H1 (cell line): ENCODE results near the gene PACSIN2. TPM values are rescaled to one million over a fixed set of nuclear protein-coding genes. Genes with fewer than 3 reads are reported as not detected.

Experiments used
- CTCF ChIA-PET: fragments of 300-600 bp; sonication (Branson Sonifier 250); formaldehyde crosslinking; loops from one replicate; lab custom pipeline; 2021; ENCODE audit not compliant: partially characterized antibody; lab: Charles Lee
- POLR2A ChIA-PET: fragments of 300-600 bp; sonication (Branson Sonifier 250); formaldehyde crosslinking; loops from one replicate; lab custom pipeline; 2021; ENCODE audit warnings: inconsistent platforms; ENCODE audit not compliant: partially characterized antibody; lab: Charles Lee
- DNase-seq, 2 experiments: peaks; one replicate each; pipeline versions ENCODE4 v3.0.0 to v3.0.0-alpha.2; 2010 to 2022; ENCODE audit warnings: low spot score in 2 of 2, low read depth in 1 of 2, mixed read lengths in 1 of 2
- FAIRE-seq: peaks from 2 replicates; lab custom pipeline; 2011; peaks lifted over from hg19 to GRCh38; lab: Jason Lieb, UNC
- H2AFZ ChIP-seq: 2 replicates; pipeline ENCODE4 v1.8.1; 2012; ENCODE audit warnings: low read length, inconsistent platforms
- H2AK5ac ChIP-seq: 2 replicates; pipeline ENCODE4 v1.6.1; 2013; ENCODE audit warnings: low read depth, low read length
- H2BK120ac ChIP-seq: replicated peaks from 2 replicates; pipeline ENCODE3; 2013; ENCODE audit warnings: low read depth, low read length, inconsistent platforms
- H2BK12ac ChIP-seq: 2 replicates; pipeline ENCODE4 v1.6.1; 2013; ENCODE audit warnings: low read depth, low read length
- H2BK15ac ChIP-seq: 2 replicates; pipeline ENCODE4 v1.6.1; 2013; ENCODE audit warnings: low read length
- H2BK20ac ChIP-seq: 2 replicates; pipeline ENCODE4 v1.6.1; 2013; ENCODE audit warnings: low read length
- H2BK5ac ChIP-seq: 2 replicates; pipeline ENCODE4 v1.6.1; 2013; ENCODE audit warnings: low read depth, low read length
- H3K14ac ChIP-seq: 2 replicates; pipeline ENCODE4 v1.6.1; 2013; ENCODE audit warnings: inconsistent platforms; ENCODE audit not compliant: insufficient read length
- H3K18ac ChIP-seq: 2 replicates; pipeline ENCODE4 v1.6.1; 2013; ENCODE audit warnings: low read length; ENCODE audit errors: extremely low read depth
- H3K23ac ChIP-seq: 2 replicates; pipeline ENCODE4 v1.6.1; 2013; ENCODE audit warnings: inconsistent platforms; ENCODE audit not compliant: insufficient read length
- H3K23me2 ChIP-seq: 2 replicates; pipeline ENCODE4 v1.6.1; 2013; ENCODE audit warnings: low read depth, low read length
- H3K27ac ChIP-seq: 2 replicates; pipeline ENCODE4 v1.6.1; 2011; ENCODE audit warnings: low read depth, low read length, inconsistent platforms
- H3K27me3 ChIP-seq, 4 experiments: replicated peaks in 1 of 4; 1 replicate in 1 of 4; 2 replicates in 3 of 4; pipeline versions ENCODE4 v1.6.1 to v1.8.1; 2011 to 2013; ENCODE audit warnings: low read length in 3 of 4, mild to moderate bottlenecking in 3 of 4, inconsistent platforms in 2 of 4, mixed read lengths in 2 of 4, moderate library complexity in 1 of 4; ENCODE audit not compliant: control insufficient read depth in 3 of 4, insufficient read depth in 3 of 4; ENCODE audit errors: extremely low read depth in 1 of 4
- H3K36me3 ChIP-seq, 4 experiments: 2 replicates each; pipeline versions ENCODE4 v1.6.1 to v1.8.1; 2011 to 2013; ENCODE audit warnings: mild to moderate bottlenecking in 4 of 4, low read length in 3 of 4, moderate library complexity in 2 of 4, control low read depth in 1 of 4, inconsistent platforms in 1 of 4; ENCODE audit not compliant: insufficient read depth in 4 of 4, control insufficient read depth in 2 of 4
- H3K4ac ChIP-seq: replicated peaks from 2 replicates; pipeline ENCODE3; 2013; ENCODE audit warnings: low read length, low read depth, mixed read lengths, inconsistent platforms; ENCODE audit not compliant: insufficient read length
- H3K4me1 ChIP-seq, 4 experiments: replicated peaks in 1 of 4; 1 replicate in 1 of 4; 2 replicates in 3 of 4; pipeline versions ENCODE4 v1.6.1 to v1.8.1; 2011 to 2013; ENCODE audit warnings: low read length in 3 of 4, inconsistent platforms in 2 of 4, mixed read lengths in 1 of 4; ENCODE audit not compliant: insufficient read depth in 4 of 4, control insufficient read depth in 3 of 4
- H3K4me2 ChIP-seq, 2 experiments: 2 replicates each; pipeline versions ENCODE4 v1.6.1 to v1.8.1; 2011 to 2013; ENCODE audit warnings: low read depth in 2 of 2, low read length in 2 of 2, control low read depth in 1 of 2, inconsistent platforms in 1 of 2, mild to moderate bottlenecking in 1 of 2; ENCODE audit not compliant: insufficient read depth in 1 of 2
- H3K4me3 ChIP-seq, 4 experiments: fragments of 200-600, 300-600 bp in 1 of 4; sonication (generic), shearing (Covaris generic), sonication (Bioruptor Twin) in 1 of 4; 2 replicates each; pipeline versions ENCODE4 v1.5.1 to v1.8.1; 2011 to 2016; ENCODE audit warnings: low read length in 4 of 4, low read depth in 3 of 4, control low read depth in 2 of 4, inconsistent platforms in 2 of 4, mild to moderate bottlenecking in 2 of 4, mixed read lengths in 1 of 4, moderate library complexity in 1 of 4; ENCODE audit not compliant: insufficient read depth in 2 of 4; ENCODE audit errors: extremely low read depth in 1 of 4
- H3K56ac ChIP-seq: replicated peaks from 2 replicates; pipeline ENCODE3; 2013; ENCODE audit warnings: low read depth, mild to moderate bottlenecking, mixed read lengths, low read length, inconsistent platforms; ENCODE audit not compliant: insufficient read length
- H3K79me1 ChIP-seq: 2 replicates; pipeline ENCODE4 v1.6.1; 2013; ENCODE audit warnings: low read depth, low read length, control low read depth
- H3K79me2 ChIP-seq, 2 experiments: 2 replicates each; pipeline versions ENCODE4 v1.6.1 to v1.8.1; 2012 to 2013; ENCODE audit warnings: low read length in 2 of 2, mild to moderate bottlenecking in 2 of 2, inconsistent platforms in 1 of 2; ENCODE audit not compliant: insufficient read depth in 2 of 2, control insufficient read depth in 1 of 2
- H3K9ac ChIP-seq, 4 experiments: replicated peaks in 1 of 4; 1 replicate in 1 of 4; 2 replicates in 3 of 4; pipeline versions ENCODE4 v1.6.1 to v1.8.1; 2011 to 2013; ENCODE audit warnings: low read depth in 3 of 4, low read length in 3 of 4, control low read depth in 2 of 4, mild to moderate bottlenecking in 2 of 4, moderate library complexity in 2 of 4, inconsistent platforms in 1 of 4; ENCODE audit errors: extremely low read depth in 1 of 4
- H3K9me3 ChIP-seq, 2 experiments: 2 replicates each; pipeline versions ENCODE4 v1.6.1 to v1.8.1; 2012 to 2013; ENCODE audit warnings: mild to moderate bottlenecking in 2 of 2, moderate library complexity in 2 of 2, control low read depth in 1 of 2, inconsistent platforms in 1 of 2, low read depth in 1 of 2, low read length in 1 of 2, mixed read lengths in 1 of 2; ENCODE audit not compliant: insufficient read depth in 2 of 2
- H4K20me1 ChIP-seq, 2 experiments: replicated peaks in 1 of 2; 2 replicates each; pipeline versions ENCODE3 to v1.8.1; 2011 to 2013; ENCODE audit warnings: inconsistent platforms in 2 of 2, low read length in 2 of 2, mild to moderate bottlenecking in 1 of 2; ENCODE audit not compliant: insufficient read depth in 2 of 2, control insufficient read depth in 1 of 2
- H4K5ac ChIP-seq: 2 replicates; pipeline ENCODE4 v1.6.1; 2013; ENCODE audit warnings: low read length, low read depth, mixed read lengths, inconsistent platforms; ENCODE audit not compliant: insufficient read length
- H4K8ac ChIP-seq: 2 replicates; pipeline ENCODE4 v1.8.0; 2013; ENCODE audit warnings: mild to moderate bottlenecking, moderate library complexity, low read length, inconsistent platforms; ENCODE audit not compliant: insufficient read depth; ENCODE audit errors: extremely low read depth
- H4K91ac ChIP-seq: replicated peaks from 2 replicates; pipeline ENCODE3; 2013; ENCODE audit warnings: low read length, mixed read lengths, inconsistent platforms; ENCODE audit not compliant: insufficient read length
- ATF2 ChIP-seq: IDR thresholded peaks from 2 replicates; pipeline ENCODE4 v1.6.1; 2012; ENCODE audit warnings: low read length, inconsistent platforms
- EGR1 ChIP-seq: IDR thresholded peaks from 2 replicates; pipeline ENCODE4 v1.6.1; 2011; ENCODE audit warnings: low read depth, low read length, borderline replicate concordance
- MAFK ChIP-seq: IDR thresholded peaks from 2 replicates; pipeline ENCODE4 v1.6.1; 2012; ENCODE audit warnings: low read depth, mild to moderate bottlenecking, improper control_type of control experiment, low read length
- NANOG ChIP-seq: IDR thresholded peaks from 2 replicates; pipeline ENCODE4 v1.6.1; 2011; ENCODE audit warnings: low read length, low read depth, mild to moderate bottlenecking, inconsistent platforms; ENCODE audit not compliant: insufficient read depth, poor library complexity, severe bottlenecking
- NRF1 ChIP-seq: IDR thresholded peaks from 2 replicates; pipeline ENCODE4 v1.6.1; 2011; ENCODE audit warnings: mild to moderate bottlenecking, low read depth, low read length, improper control_type of control experiment
- SP4 ChIP-seq: IDR thresholded peaks from 2 replicates; pipeline ENCODE4 v1.6.1; 2012; ENCODE audit warnings: low read length, inconsistent platforms
- TAF7 ChIP-seq: optimal IDR thresholded peaks from 2 replicates; pipeline ENCODE3; 2011; ENCODE audit warnings: low read depth, mild to moderate bottlenecking, inconsistent platforms, low read length, moderate library complexity, borderline replicate concordance
- ZNF274 ChIP-seq: IDR thresholded peaks from 2 replicates; pipeline ENCODE4 v1.7.0; 2012; ENCODE audit warnings: low read length, borderline replicate concordance; ENCODE audit errors: extremely low read depth
- WGBS, 2 experiments: shearing (Covaris generic) in 1 of 2; methylation state at CpG; one replicate each; pipeline versions ENCODE4 v1.1.6 to v1.1.7; 2013 to 2015; ENCODE audit warnings: low lambda C conversion rate in 2 of 2, mixed read lengths in 2 of 2, inconsistent platforms in 1 of 2, low coverage in 1 of 2, missing lambda C conversion rate in 1 of 2; ENCODE audit not compliant: insufficient replicate concordance in 2 of 2, insufficient coverage in 1 of 2, insufficient read length in 1 of 2; ENCODE audit errors: extremely low coverage in 1 of 2, missing lambda C conversion rate in 1 of 2; 5-methylcytosine and 5-hydroxymethylcytosine counted together
- polyA plus RNA-seq, 7 experiments: library from polyadenylated mRNA; depleted of rRNA in 3 of 7; stranded (reverse) in 5 of 7; unstranded in 2 of 7; fragments of >200 nt in 5 of 7; fragments of 200-250 nt in 2 of 7; gene quantifications; 1 replicate in 5 of 7; 2 replicates in 1 of 7; 4 replicates in 1 of 7; pipeline versions ENCODE4 v1.2.1 to v1.2.3, GENCODE V29; 2011 to 2013; ENCODE audit warnings: missing spikeins in 2 of 7, mixed read lengths in 2 of 7
- total RNA-seq: library from RNA; stranded (reverse); fragmentation: NEBNext Ultra II Directional; extraction: Animal tissue kit (Norgen Biotek cat#: 25700); gene quantifications from 2 replicates; pipeline ENCODE4 v1.2.1, GENCODE V29; 2021

Gene PACSIN2
- total and polyA plus RNA-seq, 2 of the 8 experiments (the other 6 are each of a cell fraction or from before 2014, with no cell fraction given) = 44.8 to 64.2 TPM

- no peak overlapping the region for H3K27ac ChIP-seq
Measured at GRCh38 chr22:42908374-42908746, 106.6 kb downstream of the PACSIN2 start.

More at GRCh38 chr22:42908374-42908746, 106.6 kb downstream of the PACSIN2 start:
- H3K23ac ChIP-seq = no peak overlapping the region
- H3K4me3 ChIP-seq = no peak overlapping the region
- H3K79me1 ChIP-seq = peaks cover 24% of the 10 kb centered on the region
- peaks cover 0 to 13% of the 10 kb centered on the region in 2 experiments; a peak in 2 of 4 replicates for H3K79me2 ChIP-seq
- no peak overlapping the region for H3K4ac ChIP-seq
- H4K91ac ChIP-seq = no peak overlapping the region
- H3K56ac ChIP-seq = no peak overlapping the region
- FAIRE-seq = no peak
- H3K36me3 ChIP-seq = peaks cover 0 to 10% (median 0%) of the 10 kb centered on the region in 4 experiments; a peak in 1 of 8 replicates
- H2BK12ac ChIP-seq = no peak overlapping the region
- no peaks in the 10 kb centered on the region for H3K23me2 ChIP-seq
- H3K9ac ChIP-seq = no peak overlapping the region
- no peak overlapping the region for H3K14ac ChIP-seq
- no peak for DNase-seq
- TF ChIP-seq ATF2 = no peak
- TF ChIP-seq NANOG = no peak
- TF ChIP-seq SP4 = no peak
- no peak for TF ChIP-seq ZNF274
- TF ChIP-seq MAFK = no peak
- TF ChIP-seq NRF1 = no peak
- no peak for TF ChIP-seq EGR1
- TF ChIP-seq TAF7 = no peak
- ChIA-PET POLR2A (interaction anchor here (1.2 to 3.8 kb wide), 4 partner anchors 9 to 294 kb away, joined by 3 to 18 read pairs (median 6); partner anchors contain the start of genes PACSIN2 and POLDIP3), CTCF (interaction anchor here (0.6 to 3.4 kb wide), 6 partner anchors 8 to 227 kb away, joined by 3 to 11 read pairs (median 3); no protein-coding TSS in a partner anchor)
- H3K4me1 ChIP-seq = peaks cover 0 to 13% (median 6%) of the 10 kb centered on the region in 4 experiments; a peak in 5 of 7 replicates
- 88% methylated on average over 6 of the region's 6 CpGs; no CpG with 5 or more reads in 1 of the 2 experiments for WGBS, 2 experiments
- no peak overlapping the region for H4K8ac ChIP-seq
- H3K27me3 ChIP-seq = no peaks in the 10 kb centered on the region
- no peak overlapping the region for H2BK20ac ChIP-seq
- H2AFZ ChIP-seq = no peak overlapping the region
- no peak overlapping the region for H2BK120ac ChIP-seq
- peaks cover 5 to 15% of the 10 kb centered on the region in 2 experiments for H4K20me1 ChIP-seq
- no peak overlapping the region for H2AK5ac ChIP-seq
- no peak overlapping the region for H3K18ac ChIP-seq
- H3K9me3 ChIP-seq = no peaks in the 10 kb centered on the region
- H4K5ac ChIP-seq = no peak overlapping the region
- no peak overlapping the region; the same call in 1 of the 2 replicates for H2BK5ac ChIP-seq
- no peak overlapping the region for H2BK15ac ChIP-seq
- no peak overlapping the region for H3K4me2 ChIP-seq
